ENCODE data around the gene TM9SF2. TPM values are rescaled to one million over a fixed set of nuclear protein-coding genes. Genes with fewer than 3 reads are reported as not detected.
"Not testable (repeated sequence)": the region's sequence is repeated elsewhere in the genome, so short reads cannot be mapped to it uniquely, and the experiment has no call there.

Gene TM9SF2
- total and polyA plus RNA-seq, 4 donors: 41.3 to 93.3 (median 73.6) TPM

- no peak for ATAC-seq (ENCODE audit: low FRiP score)
- WGBS, 2 donors: 82 to 83% methylated on average over 4 of the region's 4 CpGs
Observed at GRCh38 chr13:99484473-99484872, 16.8 kb upstream of the TM9SF2 start.

GRCh38 chr13:99486996-99487395 is 14.3 kb upstream of the TM9SF2 start:
- no peak for DNase-seq
- WGBS, 2 donors: 89 to 92% methylated on average over 3 of the region's 3 CpGs
- intact Hi-C loops (cut with DNase I): no loop called here
- Histone ChIP-seq H3K36me3 (ENCODE audit: control insufficient read depth in 1 of 2, insufficient read depth in 2 of 2, low read length in 1 of 2) (no peaks in the 10 kb centered on the region), H3K4me1 (ENCODE audit: control insufficient read depth in 1 of 2, insufficient read depth in 2 of 2, low read length in 2 of 2) (no peaks in the 10 kb centered on the region), H3K9me3 (ENCODE audit: control insufficient read depth, low read length) (no peaks in the 10 kb centered on the region), H3K27ac (ENCODE audit: low read depth in 1 of 2, low read length in 2 of 2) (no peak overlapping the region), H3K4me3 (ENCODE audit: low read length in 2 of 2) (no peak overlapping the region), H3K27me3 (ENCODE audit: control insufficient read depth in 1 of 2, insufficient read depth in 2 of 2, low read length in 1 of 2) (no peaks in the 10 kb centered on the region)
- ATAC-seq (ENCODE audit: low FRiP score): no peak

More at GRCh38 chr13:99484473-99484872, 16.8 kb upstream of the TM9SF2 start:
- intact Hi-C loops (cut with DNase I): no loop called here
- no peak for DNase-seq
- no peak overlapping the region for H3K27ac ChIP-seq (ENCODE audit: low read depth in 1 of 2, low read length in 2 of 2)
- no peaks in the 10 kb centered on the region for H3K27me3 ChIP-seq (ENCODE audit: control insufficient read depth in 1 of 2, insufficient read depth in 2 of 2, low read length in 1 of 2)
- H3K4me3 ChIP-seq (ENCODE audit: low read length in 2 of 2): no peak overlapping the region
- H3K4me1 ChIP-seq (ENCODE audit: control insufficient read depth in 1 of 2, insufficient read depth in 2 of 2, low read length in 2 of 2): no peaks in the 10 kb centered on the region
- no peaks in the 10 kb centered on the region for H3K9me3 ChIP-seq (ENCODE audit: control insufficient read depth, low read length)
- no peaks in the 10 kb centered on the region for H3K36me3 ChIP-seq (ENCODE audit: control insufficient read depth in 1 of 2, insufficient read depth in 2 of 2, low read length in 1 of 2)

GRCh38 chr13:99489028-99489427 is 12.2 kb upstream of the TM9SF2 start:
- H3K36me3 ChIP-seq (ENCODE audit: control insufficient read depth in 1 of 2, insufficient read depth in 2 of 2, low read length in 1 of 2): no peaks in the 10 kb centered on the region
- no peak overlapping the region for H3K4me3 ChIP-seq (ENCODE audit: low read length in 2 of 2)
- no peak overlapping the region for H3K27ac ChIP-seq (ENCODE audit: low read depth in 1 of 2, low read length in 2 of 2)
- H3K4me1 ChIP-seq (ENCODE audit: control insufficient read depth in 1 of 2, insufficient read depth in 2 of 2, low read length in 2 of 2): no peaks in the 10 kb centered on the region
- no peak for DNase-seq
- no peak for ATAC-seq (ENCODE audit: low FRiP score)
- H3K27me3 ChIP-seq (ENCODE audit: control insufficient read depth in 1 of 2, insufficient read depth in 2 of 2, low read length in 1 of 2): no peaks in the 10 kb centered on the region
- intact Hi-C loops (cut with DNase I): no loop called here
- 92 to 97% methylated on average over 3 of the region's 3 CpGs for WGBS, 2 donors
- H3K9me3 ChIP-seq (ENCODE audit: control insufficient read depth, low read length): no peaks in the 10 kb centered on the region

- H3K27me3 ChIP-seq (ENCODE audit: control insufficient read depth in 1 of 2, insufficient read depth in 2 of 2, low read length in 1 of 2); H3K4me1 ChIP-seq (ENCODE audit: control insufficient read depth in 1 of 2, insufficient read depth in 2 of 2, low read length in 2 of 2); H3K4me3 ChIP-seq (ENCODE audit: low read length in 2 of 2); H3K36me3 ChIP-seq (ENCODE audit: control insufficient read depth in 1 of 2, insufficient read depth in 2 of 2, low read length in 1 of 2); H3K9me3 ChIP-seq (ENCODE audit: control insufficient read depth, low read length); ATAC-seq (ENCODE audit: low FRiP score); intact Hi-C loops (cut with DNase I); DNase-seq; H3K27ac ChIP-seq (ENCODE audit: low read depth in 1 of 2, low read length in 2 of 2): not testable (repeated sequence)
- WGBS, 2 donors: 92 to 95% methylated on average over 3 of the region's 3 CpGs
Observed at GRCh38 chr13:99491750-99492149, 9.5 kb upstream of the TM9SF2 start.

GRCh38 chr13:99495466-99496183 is 5.6 kb upstream of the TM9SF2 start:
- Histone ChIP-seq H3K27ac (ENCODE audit: low read depth in 1 of 2, low read length in 2 of 2) (peak overlapping the region in 1 of 2 donors; percentile 57), H3K27me3 (ENCODE audit: control insufficient read depth in 1 of 2, insufficient read depth in 2 of 2, low read length in 1 of 2) (no peaks in the 10 kb centered on the region), H3K36me3 (ENCODE audit: control insufficient read depth in 1 of 2, insufficient read depth in 2 of 2, low read length in 1 of 2) (no peaks in the 10 kb centered on the region), H3K4me1 (ENCODE audit: control insufficient read depth in 1 of 2, insufficient read depth in 2 of 2, low read length in 2 of 2) (peaks cover 2 to 3% of the 10 kb centered on the region in 2 donors), H3K9me3 (ENCODE audit: control insufficient read depth, low read length) (no peaks in the 10 kb centered on the region), H3K4me3 (ENCODE audit: low read length in 2 of 2) (no peak overlapping the region)
- ATAC-seq (ENCODE audit: low FRiP score) (no peak), DNase-seq (no peak)
- intact Hi-C loops (cut with DNase I): loop anchor here in 1 of 2 donors (5.0 kb wide), 1 partner anchor 58 kb away; no protein-coding TSS in a partner anchor
- 77 to 81% methylated on average over 8 of the region's 8 CpGs for WGBS, 2 donors

- no peaks in the 10 kb centered on the region for H3K9me3 ChIP-seq (ENCODE audit: control insufficient read depth, low read length)
- intact Hi-C loops (cut with DNase I): loop anchor here in 1 of 2 donors (5.0 kb wide), 1 partner anchor 59 kb away; no protein-coding TSS in a partner anchor
- no peaks in the 10 kb centered on the region for H3K27me3 ChIP-seq (ENCODE audit: control insufficient read depth in 1 of 2, insufficient read depth in 2 of 2, low read length in 1 of 2)
- peak; percentile 52 for ATAC-seq (ENCODE audit: low FRiP score)
- no peaks in the 10 kb centered on the region for H3K36me3 ChIP-seq (ENCODE audit: control insufficient read depth in 1 of 2, insufficient read depth in 2 of 2, low read length in 1 of 2)
- peak in 1 of 2 donors; percentile 76 for DNase-seq
- H3K27ac ChIP-seq (ENCODE audit: low read depth in 1 of 2, low read length in 2 of 2): peak overlapping the region in 1 of 2 donors; percentile 57
- H3K4me1 ChIP-seq (ENCODE audit: control insufficient read depth in 1 of 2, insufficient read depth in 2 of 2, low read length in 2 of 2): peaks cover 2 to 3% of the 10 kb centered on the region in 2 donors
- WGBS, 2 donors: 59 to 60% methylated on average over 12 of the region's 12 CpGs
- H3K4me3 ChIP-seq (ENCODE audit: low read length in 2 of 2): peak overlapping the region in 1 of 2 donors; percentile 22
Observed at GRCh38 chr13:99496184-99497142, 4.8 kb upstream of the TM9SF2 start.

GRCh38 chr13:99498171-99499161 is 2.8 kb upstream of the TM9SF2 start:
- Histone ChIP-seq H3K36me3 (ENCODE audit: control insufficient read depth in 1 of 2, insufficient read depth in 2 of 2, low read length in 1 of 2) (no peaks in the 10 kb centered on the region), H3K4me1 (ENCODE audit: control insufficient read depth in 1 of 2, insufficient read depth in 2 of 2, low read length in 2 of 2) (peaks cover 2 to 3% of the 10 kb centered on the region in 2 donors), H3K4me3 (ENCODE audit: low read length in 2 of 2) (peak overlapping the region; percentile 23 to 44), H3K27ac (ENCODE audit: low read depth in 1 of 2, low read length in 2 of 2) (peak overlapping the region; percentile 57 to 87), H3K27me3 (ENCODE audit: control insufficient read depth in 1 of 2, insufficient read depth in 2 of 2, low read length in 1 of 2) (no peaks in the 10 kb centered on the region), H3K9me3 (ENCODE audit: control insufficient read depth, low read length) (no peaks in the 10 kb centered on the region)
- intact Hi-C loops (cut with DNase I): loop anchor here in 1 of 2 donors (5.0 kb wide), 1 partner anchor 61 kb away; no protein-coding TSS in a partner anchor
- 5 to 8% methylated on average over 44 to 50 of the region's 50 CpGs for WGBS, 2 donors
- ATAC-seq (ENCODE audit: low FRiP score) (peak; percentile 94), DNase-seq (peak; percentile 98)

- intact Hi-C loops (cut with DNase I): loop anchor here in 1 of 2 donors (5.0 to 10.0 kb wide), 2 partner anchors 59 to 84 kb away; no protein-coding TSS in a partner anchor
- no peaks in the 10 kb centered on the region for H3K36me3 ChIP-seq (ENCODE audit: control insufficient read depth in 1 of 2, insufficient read depth in 2 of 2, low read length in 1 of 2)
- H3K27ac ChIP-seq (ENCODE audit: low read depth in 1 of 2, low read length in 2 of 2): peak overlapping the region in 1 of 2 donors; percentile 10
- no peak for ATAC-seq (ENCODE audit: low FRiP score)
- H3K9me3 ChIP-seq (ENCODE audit: control insufficient read depth, low read length): no peaks in the 10 kb centered on the region
- WGBS, 2 donors: 0 to 1% methylated on average over 9 of the region's 9 CpGs
- H3K27me3 ChIP-seq (ENCODE audit: control insufficient read depth in 1 of 2, insufficient read depth in 2 of 2, low read length in 1 of 2): no peaks in the 10 kb centered on the region
- peaks cover 2 to 3% of the 10 kb centered on the region in 2 donors for H3K4me1 ChIP-seq (ENCODE audit: control insufficient read depth in 1 of 2, insufficient read depth in 2 of 2, low read length in 2 of 2)
- H3K4me3 ChIP-seq (ENCODE audit: low read length in 2 of 2): peak overlapping the region; percentile 69 to 70
- DNase-seq: no peak
Observed at GRCh38 chr13:99500839-99501183, 461 bp upstream of the TM9SF2 start.
